Spleen (tissue), 7 donors: ENCODE data around the gene KRT79.

Experiments used
- CTCF ChIP-seq, 11 experiments: fragments of 200-600 bp in 7 of 11; fragments of 450-650 bp in 4 of 11; sonication (generic) in 4 of 11; IDR thresholded peaks in 8 of 11; conservative IDR thresholded peaks in 3 of 11; 1 replicate in 7 of 11; 2 replicates in 4 of 11; pipeline versions ENCODE4 v1.4.0 to v1.8.0; 2016 to 2021; ENCODE audit warnings: antibody characterized with exemption in 11 of 11, inconsistent platforms in 4 of 11, mild to moderate bottlenecking in 1 of 11
- POLR2A ChIP-seq, 3 donors: fragments of 450-650 bp; IDR thresholded peaks; one replicate each; pipeline ENCODE4 v1.5.1; 2017; ENCODE audit warnings: antibody characterized with exemption in 3 of 3, mild to moderate bottlenecking in 1 of 3
- POLR2AphosphoS5 ChIP-seq, 3 donors: sonication (generic); formaldehyde crosslinking; IDR thresholded peaks; one replicate each; pipeline ENCODE4 v1.5.1; 2017; ENCODE audit warnings: antibody characterized with exemption in 3 of 3
- donor health status: DM: no; HTN: no; CAD: no; lungs with moderate emphysema.
- donor health status: DM: no; HTN: no; CAD: no.
- donor health status: DM: no; HTN: no; CAD: no.

DNA sequence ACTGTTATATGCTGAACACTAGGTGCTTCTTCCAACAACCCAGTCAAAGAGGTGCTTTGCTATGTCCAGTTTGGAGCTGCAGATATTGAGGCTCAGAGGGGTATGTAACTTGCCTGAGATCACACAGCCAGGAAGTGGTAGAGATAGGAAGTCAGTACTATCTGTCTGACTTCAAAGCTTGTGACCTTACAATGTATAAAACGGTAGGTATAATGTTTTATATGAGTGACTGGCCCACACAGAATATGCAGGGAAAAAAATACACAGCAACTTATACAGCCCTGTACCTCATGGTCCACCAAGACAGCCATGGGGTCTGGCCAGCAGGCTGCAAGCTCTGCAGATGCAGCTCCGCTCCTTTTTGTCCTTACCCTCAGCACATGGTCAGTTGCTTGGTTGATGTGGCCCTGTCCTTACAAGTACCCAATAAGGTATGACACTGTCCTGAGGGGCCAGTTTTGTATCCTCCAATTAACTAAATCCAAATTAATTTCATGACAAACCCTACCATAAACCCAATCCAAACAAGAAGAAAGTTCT lies 16.3 kb downstream of the KRT79 start:
- TF ChIP-seq POLR2AphosphoS5 (IDR thresholded peaks at IDR 0.05) (no peak), CTCF (IDR thresholded peaks at IDR 0.05 in 8 of 11, conservative IDR thresholded peaks at IDR 0.05 in 3 of 11) (no peak), POLR2A (IDR thresholded peaks at IDR 0.05) (no peak)
